Sigmoid colon (tissue), 4 donors: ENCODE data around the gene VGF.

Experiments used
- CTCF ChIP-seq, 4 experiments: fragments of 450-650 bp in 3 of 4; fragments of 200-600 bp in 1 of 4; IDR thresholded peaks; one replicate each; pipeline ENCODE4 v1.5.1; 2016 to 2019; ENCODE audit warnings: antibody characterized with exemption in 4 of 4, mild to moderate bottlenecking in 3 of 4, moderate library complexity in 2 of 4
- POLR2AphosphoS5 ChIP-seq, 4 donors: sonication (generic); formaldehyde crosslinking; IDR thresholded peaks; one replicate each; pipeline ENCODE4 v1.6.1; 2017; ENCODE audit warnings: antibody characterized with exemption in 4 of 4

- TF ChIP-seq CTCF (IDR thresholded peaks at IDR 0.05): no peak
- no peak for TF ChIP-seq POLR2AphosphoS5 (IDR thresholded peaks at IDR 0.05)
Observed at GRCh38 chr7:101172854-101173751, 7.7 kb upstream of the VGF start.
